SK-N-MC (cell line): Measurements from ENCODE around the gene PPIL1.
"Not testable (repeated sequence)": the region's sequence is repeated elsewhere in the genome, so short reads cannot be mapped to it uniquely, and the experiment has no call there.

Source experiments
- DNase-seq: peaks from one replicate; pipeline ENCODE4 v3.0.0-alpha.2; 2011; ENCODE audit warnings: low read depth, low spot score
- H3K27ac ChIP-seq: fragments of 200-600 bp; sonication (generic); 2 replicates; pipeline ENCODE4 v1.5.1; 2016; ENCODE audit warnings: mixed run types
- H3K36me3 ChIP-seq: fragments of 200-600 bp; sonication (generic); 2 replicates; pipeline ENCODE4 v1.6.1; 2017; ENCODE audit warnings: antibody characterized with exemption, low read length, mixed read lengths; ENCODE audit not compliant: insufficient read depth
- H3K4me3 ChIP-seq: fragments of 200-600 bp; sonication (generic); 2 replicates; pipeline ENCODE4 v1.5.1; 2016
- H3K9ac ChIP-seq: fragments of 200-600 bp; sonication (generic); 2 replicates; pipeline ENCODE4 v1.8.0; 2017; ENCODE audit warnings: mixed run types, mixed read lengths; ENCODE audit not compliant: insufficient read length
- H3K9me3 ChIP-seq: fragments of 200-600 bp; sonication (generic); 2 replicates; pipeline ENCODE4 v1.6.1; 2017; ENCODE audit warnings: low read depth, mild to moderate bottlenecking, antibody characterized with exemption, low read length, moderate library complexity, mixed read lengths
- EZH2 ChIP-seq: fragments of 200-600 bp; sonication (generic); IDR thresholded peaks from one replicate; pipeline ENCODE4 v1.6.1; 2017; ENCODE audit warnings: antibody characterized with exemption
- FOXP2 ChIP-seq: optimal IDR thresholded peaks from 2 replicates; pipeline ENCODE3; 2011; ENCODE audit warnings: mild to moderate bottlenecking, moderate library complexity; ENCODE audit not compliant: insufficient read depth; ENCODE audit errors: extremely low read length, control extremely low read depth
- POLR2AphosphoS5 ChIP-seq: IDR thresholded peaks from 2 replicates; pipeline ENCODE4 v1.6.1; 2012; ENCODE audit warnings: mild to moderate bottlenecking, low read depth, low read length, borderline replicate concordance

PPIL1 gene

DNA sequence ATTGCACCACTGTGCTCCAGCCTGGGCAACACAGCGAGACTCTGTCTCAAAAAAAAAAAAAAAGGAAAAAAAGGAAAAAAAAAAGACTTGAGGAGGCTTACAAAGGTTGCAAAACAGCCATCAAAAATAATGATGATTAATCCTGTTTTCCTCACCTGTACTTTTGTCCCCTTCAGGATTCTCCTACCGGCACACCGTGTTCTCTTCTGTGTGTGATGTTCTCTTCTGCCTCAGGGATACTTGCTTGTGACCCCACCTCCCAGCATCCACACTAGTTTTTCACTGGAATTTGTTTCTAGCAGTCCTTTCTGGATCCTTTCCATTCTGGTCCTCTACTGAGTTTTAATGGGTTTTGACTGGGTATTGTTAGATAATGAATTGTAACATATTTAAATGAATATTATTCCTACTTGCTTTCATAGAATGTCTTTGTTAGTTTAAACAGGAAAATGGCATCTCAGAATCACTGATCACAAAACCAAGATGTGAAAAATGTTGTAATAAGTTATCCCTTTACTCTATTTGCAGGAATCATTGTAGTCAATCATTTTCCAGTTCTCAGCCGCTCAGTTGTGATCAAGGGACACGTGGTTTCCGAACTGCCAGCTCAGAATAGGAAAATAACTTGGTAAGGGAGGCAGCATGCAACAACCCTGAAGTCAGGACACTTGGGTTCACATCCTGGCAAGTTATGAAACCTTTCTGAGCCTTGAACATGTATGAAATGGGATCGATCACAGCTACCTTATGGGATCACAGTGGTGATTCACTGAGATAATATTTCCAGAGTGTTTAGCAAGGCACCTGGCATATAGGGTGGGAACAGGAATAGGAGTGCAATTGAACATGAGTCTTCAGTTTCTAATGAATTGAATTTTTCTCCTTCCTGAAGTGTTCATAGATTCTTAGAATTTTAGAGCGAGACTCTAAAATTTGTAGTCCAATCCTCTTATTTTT lies 19.7 kb upstream of the PPIL1 start:
- H3K9ac ChIP-seq = no peak overlapping the region
- H3K27ac ChIP-seq = no peak overlapping the region; the same call in 1 of the 2 replicates
- H3K36me3 ChIP-seq = peaks cover 1% of the 10 kb centered on the region; the same call in 1 of the 2 replicates
- no peak for DNase-seq
- no peaks in the 10 kb centered on the region for H3K9me3 ChIP-seq
- H3K4me3 ChIP-seq = no peak overlapping the region
- TF ChIP-seq FOXP2 (no peak), POLR2AphosphoS5 (no peak), EZH2 (no peak)

GRCh38 chr6:36891153-36891552 lies 16.6 kb upstream of the PPIL1 start:
- H3K36me3 ChIP-seq, H3K27ac ChIP-seq, H3K9me3 ChIP-seq, H3K4me3 ChIP-seq, DNase-seq, H3K9ac ChIP-seq: not testable (repeated sequence)

DNA sequence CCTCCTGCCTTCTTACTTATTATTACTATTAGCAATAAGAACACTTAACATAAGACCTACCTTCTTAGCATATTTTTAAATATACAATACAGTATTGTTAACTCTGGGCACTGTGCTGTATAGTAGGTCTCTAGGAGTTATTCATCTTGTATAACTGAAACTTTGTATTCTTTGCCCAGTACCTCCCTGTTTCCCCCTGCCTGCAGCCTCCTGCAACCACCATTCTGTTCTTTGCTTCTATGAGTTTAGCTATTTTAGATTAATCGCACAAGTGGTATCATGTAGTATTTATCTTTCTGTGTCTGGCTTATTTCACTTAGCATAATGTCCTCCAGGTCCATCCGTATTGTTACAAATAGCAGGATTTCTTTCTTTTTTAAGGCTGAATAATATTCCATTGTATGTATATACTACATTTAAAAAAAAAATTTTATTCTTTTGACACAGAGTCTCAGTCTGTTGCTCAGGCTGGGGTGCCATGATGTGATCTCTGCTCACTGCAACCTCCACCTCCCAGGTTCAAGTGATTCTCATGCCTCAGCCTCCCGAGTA lies 15.6 kb upstream of the PPIL1 start:
- H3K4me3 ChIP-seq = no peak overlapping the region
- no peak overlapping the region for H3K27ac ChIP-seq
- DNase-seq = no peak
- no peaks in the 10 kb centered on the region for H3K9me3 ChIP-seq
- H3K36me3 ChIP-seq = no peaks in the 10 kb centered on the region
- H3K9ac ChIP-seq = no peak overlapping the region
- no peak for TF ChIP-seq POLR2AphosphoS5
- no peak for TF ChIP-seq FOXP2
- no peak for TF ChIP-seq EZH2

DNA sequence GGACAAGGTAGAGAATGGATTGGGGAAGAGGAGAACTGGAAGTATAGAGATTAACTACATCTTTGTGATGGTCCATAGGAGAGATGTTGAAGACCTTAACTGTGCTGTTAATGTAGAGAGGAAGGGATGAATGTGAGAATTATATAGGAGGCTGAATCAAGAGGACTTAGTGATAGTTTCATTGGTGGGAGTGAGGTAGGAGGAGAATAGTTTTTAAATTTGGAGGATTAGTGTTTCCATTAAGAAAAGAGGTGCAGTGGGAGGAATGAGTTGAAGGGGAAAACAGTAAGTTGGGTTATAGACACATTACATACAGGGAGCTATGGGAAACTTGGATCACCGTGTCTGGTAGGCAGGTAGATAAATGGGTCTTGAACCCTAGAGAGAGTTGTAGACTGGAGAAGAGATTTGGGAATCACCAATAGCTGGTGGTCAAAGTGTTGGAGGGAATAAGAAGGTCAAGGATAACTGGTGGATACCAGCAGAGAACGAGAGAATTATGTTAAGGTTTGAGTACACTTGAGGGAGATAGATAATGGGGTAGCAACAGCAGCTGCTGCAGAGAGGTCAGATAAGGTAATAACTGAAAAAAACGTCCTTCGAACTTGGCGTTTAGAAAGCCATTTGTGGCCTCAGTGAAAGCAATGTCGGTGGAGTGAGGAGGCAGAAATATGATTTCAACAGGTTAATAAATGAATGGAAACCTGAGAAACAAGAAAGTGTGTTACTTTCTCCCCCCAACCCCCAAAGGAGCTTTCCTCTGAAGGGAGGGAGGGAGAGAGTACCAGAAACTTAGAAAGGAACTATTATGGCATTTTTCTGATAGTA lies 14.3 kb upstream of the PPIL1 start:
- H3K9ac ChIP-seq = no peak overlapping the region
- H3K9me3 ChIP-seq = no peaks in the 10 kb centered on the region
- no peak overlapping the region for H3K4me3 ChIP-seq
- no peaks in the 10 kb centered on the region for H3K36me3 ChIP-seq
- no peak overlapping the region for H3K27ac ChIP-seq
- TF ChIP-seq POLR2AphosphoS5 = no peak
- no peak for TF ChIP-seq FOXP2
- no peak for TF ChIP-seq EZH2
- no peak for DNase-seq

GRCh38 chr6:36888115-36888643 lies 13.6 kb upstream of the PPIL1 start:
- TF ChIP-seq EZH2 (no peak), FOXP2 (no peak), POLR2AphosphoS5 (no peak)
- DNase-seq = no peak
- Histone ChIP-seq H3K9ac (no peak overlapping the region), H3K9me3 (no peaks in the 10 kb centered on the region), H3K36me3 (no peaks in the 10 kb centered on the region), H3K27ac (no peak overlapping the region), H3K4me3 (no peak overlapping the region)

- Histone ChIP-seq H3K9ac (peak overlapping the region; percentile 92), H3K4me3 (peak overlapping the region; percentile 100), H3K36me3 (no peaks in the 10 kb centered on the region), H3K9me3 (no peaks in the 10 kb centered on the region), H3K27ac (peak overlapping the region; percentile 79; the same call in 1 of the 2 replicates)
- TF ChIP-seq POLR2AphosphoS5 (no peak), FOXP2 (no peak), EZH2 (no peak)
- DNase-seq = no peak
These were observed 12.5 kb upstream of the PPIL1 start for GRCh38 chr6:36886950-36887618.

DNA sequence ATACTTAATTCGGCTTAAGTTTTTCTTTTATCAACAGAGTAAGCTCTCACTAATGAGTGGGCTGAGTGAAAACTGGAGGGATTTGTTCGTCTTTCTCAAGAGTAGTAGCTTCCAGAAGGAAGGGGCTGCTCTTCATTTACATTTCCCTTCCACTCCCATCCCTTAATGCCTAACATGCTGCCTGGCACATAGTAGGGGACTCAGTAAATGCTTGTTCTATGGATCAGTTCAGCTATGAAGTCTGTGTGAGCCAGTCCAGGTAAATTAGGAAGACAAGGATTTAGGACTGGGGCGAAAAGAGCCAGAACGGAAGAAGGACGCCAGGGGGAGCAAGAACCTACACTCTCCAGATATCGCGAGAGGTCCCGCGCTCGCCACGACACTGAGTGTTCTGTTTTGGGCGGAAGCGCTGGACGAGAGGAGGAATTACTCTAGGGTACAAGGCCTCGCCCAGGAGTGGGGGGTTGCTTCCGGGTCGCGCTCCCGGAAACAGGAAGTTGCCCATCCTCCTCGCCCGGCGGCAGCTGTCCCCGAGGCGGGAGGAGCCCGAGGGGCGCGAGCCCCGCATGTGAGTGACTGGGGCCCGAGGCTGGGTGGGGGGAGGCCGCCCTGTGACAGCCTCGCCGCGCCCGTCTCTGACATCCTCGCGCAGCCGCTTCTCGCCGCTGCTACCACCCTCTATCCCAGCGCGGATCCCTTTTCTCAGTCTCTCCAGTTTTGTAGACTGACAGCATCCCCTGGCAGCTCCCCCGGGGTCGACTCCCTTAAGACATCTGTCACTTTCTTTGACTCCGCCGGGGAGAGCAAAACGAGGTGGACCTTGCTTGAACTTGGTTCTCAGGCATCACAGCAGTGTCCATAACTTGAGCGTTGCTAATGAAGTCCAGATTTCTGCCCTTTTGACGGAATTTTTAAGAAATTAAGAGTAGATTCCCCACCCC lies 11.1 kb upstream of the PPIL1 start, which contains the start of gene C6orf89:
TSS of gene C6orf89 (plus strand) at position 492 of the 941 bp plus-strand sequence. CDS start 13,493 bp downstream, outside the sequence.
- H3K9ac ChIP-seq = peak within 1 kb of the TSS; percentile 92
- DNase-seq = peak; percentile 92
- peak within 1 kb of the TSS; percentile 100 for H3K4me3 ChIP-seq
- 0 out of 2 replicates have a peak, but pooled peaks cover 2% of the 10 kb centered on the region for H3K9me3 ChIP-seq
- peak within 1 kb of the TSS; percentile 80 for H3K27ac ChIP-seq
- TF ChIP-seq EZH2 (no peak), FOXP2 (peak; percentile 1), POLR2AphosphoS5 (peak; percentile 70)
- H3K36me3 ChIP-seq = no peaks in the 10 kb centered on the region
